ENCODE measurements around the gene HOXD1.

DNA sequence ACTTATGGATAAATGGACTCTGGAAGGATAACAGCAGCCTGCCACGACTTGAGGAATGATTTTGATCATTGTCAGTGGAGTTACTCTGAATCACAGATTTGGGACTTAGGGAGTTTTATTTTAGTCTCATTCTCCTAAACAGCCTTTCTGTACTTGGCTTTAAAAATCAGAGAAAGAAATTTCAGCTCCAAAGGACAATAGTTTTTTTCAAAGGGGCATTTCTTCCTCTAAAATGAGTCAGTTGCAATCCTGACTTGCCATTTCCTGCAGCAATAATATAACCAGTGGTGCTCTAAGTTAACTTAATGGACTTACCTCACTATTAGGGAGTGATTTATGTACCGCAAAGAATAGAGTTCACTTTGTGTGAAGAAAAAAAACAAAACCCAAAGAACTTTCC, 45.7 kb downstream of the HOXD1 start:
- TF ChIP-seq, protein P1, sequence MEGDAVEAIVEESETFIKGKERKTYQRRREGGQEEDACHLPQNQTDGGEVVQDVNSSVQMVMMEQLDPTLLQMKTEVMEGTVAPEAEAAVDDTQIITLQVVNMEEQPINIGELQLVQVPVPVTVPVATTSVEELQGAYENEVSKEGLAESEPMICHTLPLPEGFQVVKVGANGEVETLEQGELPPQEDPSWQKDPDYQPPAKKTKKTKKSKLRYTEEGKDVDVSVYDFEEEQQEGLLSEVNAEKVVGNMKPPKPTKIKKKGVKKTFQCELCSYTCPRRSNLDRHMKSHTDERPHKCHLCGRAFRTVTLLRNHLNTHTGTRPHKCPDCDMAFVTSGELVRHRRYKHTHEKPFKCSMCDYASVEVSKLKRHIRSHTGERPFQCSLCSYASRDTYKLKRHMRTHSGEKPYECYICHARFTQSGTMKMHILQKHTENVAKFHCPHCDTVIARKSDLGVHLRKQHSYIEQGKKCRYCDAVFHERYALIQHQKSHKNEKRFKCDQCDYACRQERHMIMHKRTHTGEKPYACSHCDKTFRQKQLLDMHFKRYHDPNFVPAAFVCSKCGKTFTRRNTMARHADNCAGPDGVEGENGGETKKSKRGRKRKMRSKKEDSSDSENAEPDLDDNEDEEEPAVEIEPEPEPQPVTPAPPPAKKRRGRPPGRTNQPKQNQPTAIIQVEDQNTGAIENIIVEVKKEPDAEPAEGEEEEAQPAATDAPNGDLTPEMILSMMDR (IDR thresholded peaks at IDR 0.05 in 8 of 11, conservative IDR thresholded peaks at IDR 0.05 in 3 of 11) = no peak
- TF ChIP-seq POLR2A (IDR thresholded peaks at IDR 0.05) = no peak
- TF ChIP-seq POLR2AphosphoS5 (IDR thresholded peaks at IDR 0.05) = no peak
